OCI-LY3 (cell line): ENCODE data around the gene ACTBL2.
A peak's percentile ranks its signal among the peaks of the same experiment; 100 is the strongest.

Experiments
- CTCF ChIP-seq: fragments of 200-600, 300-600 bp; sonication (generic); IDR thresholded peaks from 2 replicates; pipeline ENCODE4 v1.5.1; 2014; ENCODE audit warnings: antibody characterized with exemption, low read length, low read depth
- EZH2phosphoT487 ChIP-seq: fragments of 200-600 bp; shearing (Covaris generic); IDR thresholded peaks from 2 replicates; pipeline ENCODE4 v1.6.1; 2018; ENCODE audit warnings: antibody characterized with exemption, mixed run types, low read depth

GRCh38 chr5:57499262-57500050, 16.8 kb upstream of the ACTBL2 start:
- TF ChIP-seq CTCF (peak; percentile 68), EZH2phosphoT487 (no peak)
